GM19438 (cell line): ENCODE results near the gene MGAT1.

Experiments used
- ATAC-seq: cut with Tn5 transposase; IDR thresholded peaks from one replicate; pipeline ENCODE4 v1.9.1; 2021; ENCODE audit warnings: low read depth; ENCODE audit not compliant: unreplicated experiment

MGAT1 gene

DNA sequence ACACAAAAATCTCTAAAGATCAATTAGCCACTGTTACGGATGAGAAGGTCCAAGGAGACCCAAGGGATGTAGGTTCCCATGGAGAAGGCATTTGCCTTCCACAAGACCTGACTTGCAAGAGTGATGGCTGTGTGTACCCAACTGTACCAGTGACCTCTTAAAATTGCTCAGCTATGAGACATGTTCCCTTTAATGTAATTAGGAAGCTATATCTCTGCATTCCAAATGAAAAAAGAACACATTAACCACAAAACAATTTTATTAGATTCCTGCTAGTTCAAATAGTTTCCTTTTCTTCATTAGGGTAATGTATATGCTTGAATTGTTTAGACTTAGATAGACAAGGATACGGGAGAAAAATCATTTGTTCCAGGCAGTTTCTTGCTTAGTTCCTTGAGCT, 66.1 kb downstream of the MGAT1 start:
- no peak for ATAC-seq
